ENCODE measurements around the gene RPGRIP1L. TPM values are rescaled to one million over a fixed set of nuclear protein-coding genes. Genes with fewer than 3 reads are reported as not detected.

RPGRIP1L gene
- total and polyA plus RNA-seq, 2 of the 13 experiments (the other 11 are each of a cell fraction or from before 2014, with no cell fraction given), result 5.0 to 13.5 TPM

GRCh38 chr16:53678756-53679343 lies 24.8 kb downstream of the RPGRIP1L start:
- Histone ChIP-seq H3K4me1 (ENCODE audit: insufficient read depth, low read length) (no peaks in the 10 kb centered on the region), H3K79me2 (ENCODE audit: insufficient read depth, low read length) (no peaks in the 10 kb centered on the region), H2AFZ (ENCODE audit: low read length) (no peak overlapping the region), H4K20me1 (ENCODE audit: insufficient read depth, low read length) (no peaks in the 10 kb centered on the region), H3K9ac (ENCODE audit: insufficient read depth, low read depth, low read length) (no peak overlapping the region), H3K36me3 (replicated peaks in 1 of 2; ENCODE audit: control insufficient read depth in 1 of 2, insufficient read depth in 2 of 2, low read length in 2 of 2) (peaks cover 0 to 2% of the 10 kb centered on the region in 2 experiments; a peak in 2 of 5 replicates), H3K27me3 (ENCODE audit: control insufficient read depth in 1 of 2, insufficient read depth in 2 of 2, low read length in 2 of 2) (no peaks in the 10 kb centered on the region), H3K9me3 (ENCODE audit: low read length) (no peaks in the 10 kb centered on the region), H3K4me2 (ENCODE audit: low read depth, low read length) (no peak overlapping the region), H3K4me3 (replicated peaks in 1 of 3; ENCODE audit: insufficient read depth in 1 of 3, low read depth in 2 of 3, low read length in 3 of 3) (no peak overlapping the region), H3K27ac (ENCODE audit: extremely low read length, insufficient read depth, low read length) (no peak overlapping the region)
- intact Hi-C loops (cut with micrococcal nuclease; ENCODE audit: unreplicated experiment), result no loop called here
- CTCF ChIA-PET (ENCODE audit: low intra/inter-chr PET ratio, low total read pairs), result no interaction called here
- POLR2A ChIA-PET, result no interaction called here
- no TSS peak for BruUV-seq (replicated peaks)
- DNase-seq (ENCODE audit: low spot score), result no peak
- FAIRE-seq, result no peak
- TF ChIP-seq REPIN1 (CRISPR knock-in tag; IDR thresholded peaks at IDR 0.05; ENCODE audit: borderline replicate concordance, low read depth) (no peak), ZC3H13 (CRISPR knock-in tag; IDR thresholded peaks at IDR 0.05) (no peak), SKI (IDR thresholded peaks at IDR 0.05; ENCODE audit: partially characterized antibody) (no peak), ZBTB3 (CRISPR knock-in tag; IDR thresholded peaks at IDR 0.05; ENCODE audit: borderline replicate concordance, low read depth) (no peak), NBN (conservative IDR thresholded peaks at IDR 0.05) (no peak), ATAD3A (CRISPR knock-in tag; IDR thresholded peaks at IDR 0.05) (no peak), SNAPC2 (CRISPR knock-in tag; IDR thresholded peaks at IDR 0.05) (no peak), ZNF431 (CRISPR knock-in tag; IDR thresholded peaks at IDR 0.05; ENCODE audit: borderline replicate concordance, low read depth) (no peak), NFE2 (CRISPR knock-in tag; IDR thresholded peaks at IDR 0.05) (no peak), ZNF83 (CRISPR knock-in tag; IDR thresholded peaks at IDR 0.05; ENCODE audit: borderline replicate concordance) (no peak), ZNF318 (CRISPR knock-in tag; IDR thresholded peaks at IDR 0.05) (no peak), LBX2 (CRISPR knock-in tag; IDR thresholded peaks at IDR 0.05; ENCODE audit: borderline replicate concordance) (no peak), HNRNPL (IDR thresholded peaks at IDR 0.05; ENCODE audit: low read depth, low read length) (no peak), MXI1 (IDR thresholded peaks at IDR 0.05; ENCODE audit: borderline replicate concordance, low read depth, low read length) (no peak)
- ATAC-seq, result no peak
- in situ Hi-C loops (cut with HindIII; ENCODE audit: extremely low pct_ligation_motif_present, low pct_unique_long_range_greater_than_20kb), result no loop called here
